KMS-11 (cell line): Measurements from ENCODE around the gene FAM83G.

Experiments used
- H2AFZ ChIP-seq: fragments of 200-600 bp; sonication (generic); 2 replicates; pipeline ENCODE4 v1.6.1; 2016; ENCODE audit warnings: antibody characterized with exemption, mixed run types, low read depth
- H3K27ac ChIP-seq: fragments of 200-600 bp; sonication (generic); 2 replicates; pipeline ENCODE4 v1.6.1; 2016; ENCODE audit warnings: mild to moderate bottlenecking, mixed run types
- H3K27me3 ChIP-seq: fragments of 200-600 bp; sonication (generic); 2 replicates; pipeline ENCODE4 v1.6.1; 2017; ENCODE audit warnings: mild to moderate bottlenecking, low read depth, mixed run types, moderate library complexity; ENCODE audit not compliant: insufficient read depth
- H3K36me3 ChIP-seq: fragments of 200-600 bp; sonication (generic); 2 replicates; pipeline ENCODE4 v1.6.1; 2017; ENCODE audit warnings: mild to moderate bottlenecking, mixed run types; ENCODE audit not compliant: insufficient read depth
- H3K4me1 ChIP-seq: fragments of 200-600 bp; sonication (generic); 2 replicates; pipeline ENCODE4 v1.6.1; 2016; ENCODE audit warnings: mild to moderate bottlenecking, low read depth, mixed run types; ENCODE audit not compliant: poor library complexity, severe bottlenecking
- H3K4me2 ChIP-seq: fragments of 200-600 bp; sonication (generic); 2 replicates; pipeline ENCODE4 v1.7.0; 2016; ENCODE audit warnings: mild to moderate bottlenecking, mixed run types
- H3K4me3 ChIP-seq: fragments of 200-600 bp; sonication (generic); IDR thresholded peaks from 2 replicates; pipeline ENCODE4 v1.6.1; 2017; ENCODE audit warnings: low read depth, low read length, mixed read lengths; ENCODE audit not compliant: insufficient read depth
- H3K79me2 ChIP-seq: fragments of 200-600 bp; sonication (generic); 2 replicates; pipeline ENCODE4 v1.6.1; 2016; ENCODE audit warnings: low read depth, mixed run types; ENCODE audit not compliant: insufficient read depth
- H3K9ac ChIP-seq: fragments of 200-600 bp; sonication (generic); 2 replicates; pipeline ENCODE4 v1.6.1; 2016; ENCODE audit warnings: mild to moderate bottlenecking, mixed run types
- H4K20me1 ChIP-seq: fragments of 200-600 bp; sonication (generic); 2 replicates; pipeline ENCODE4 v1.6.1; 2016; ENCODE audit warnings: mild to moderate bottlenecking, mixed run types; ENCODE audit not compliant: insufficient read depth
- CTCF ChIP-seq: fragments of 200-600 bp; sonication (generic); conservative IDR thresholded peaks from 2 replicates; pipeline ENCODE4 v1.6.1; 2017; ENCODE audit warnings: low read depth, mild to moderate bottlenecking, antibody characterized with exemption, low read length, moderate library complexity, mixed read lengths

FAM83G gene

GRCh38 chr17:19015428-19015827 lies 10.9 kb upstream of the FAM83G start:
- Histone ChIP-seq H3K9ac (no peak overlapping the region), H3K4me2 (no peak overlapping the region), H3K36me3 (no peaks in the 10 kb centered on the region), H3K4me1 (no peaks in the 10 kb centered on the region), H3K79me2 (no peaks in the 10 kb centered on the region), H3K4me3 (no peak overlapping the region), H3K27ac (no peak overlapping the region), H2AFZ (no peak overlapping the region), H3K27me3 (peaks cover 4% of the 10 kb centered on the region; the same call in 1 of the 2 replicates), H4K20me1 (no peaks in the 10 kb centered on the region)
- no peak for TF ChIP-seq CTCF

GRCh38 chr17:19014628-19015215 lies 10.2 kb upstream of the FAM83G start:
- Histone ChIP-seq H3K79me2 (no peaks in the 10 kb centered on the region), H3K9ac (no peak overlapping the region), H3K4me2 (no peak overlapping the region)

GRCh38 chr17:19013806-19014627 lies 9.5 kb upstream of the FAM83G start:
- no peak for TF ChIP-seq CTCF
- H3K9ac ChIP-seq = no peak overlapping the region

More at GRCh38 chr17:19014628-19015215, 10.2 kb upstream of the FAM83G start:
- Histone ChIP-seq H3K27me3 (peaks cover 4% of the 10 kb centered on the region; the same call in 1 of the 2 replicates), H3K4me1 (no peaks in the 10 kb centered on the region), H3K36me3 (no peaks in the 10 kb centered on the region), H3K4me3 (no peak overlapping the region), H2AFZ (no peak overlapping the region), H4K20me1 (no peaks in the 10 kb centered on the region), H3K27ac (no peak overlapping the region)
- no peak for TF ChIP-seq CTCF

GRCh38 chr17:19013226-19013625 lies 8.7 kb upstream of the FAM83G start:
- no peak overlapping the region for H3K4me2 ChIP-seq
- no peaks in the 10 kb centered on the region for H3K36me3 ChIP-seq
- H4K20me1 ChIP-seq = no peaks in the 10 kb centered on the region
- H2AFZ ChIP-seq = no peak overlapping the region
- no peak overlapping the region for H3K9ac ChIP-seq
- no peaks in the 10 kb centered on the region for H3K27me3 ChIP-seq
- no peaks in the 10 kb centered on the region for H3K4me1 ChIP-seq
- no peak overlapping the region for H3K27ac ChIP-seq
- no peak for TF ChIP-seq CTCF
- H3K79me2 ChIP-seq = no peaks in the 10 kb centered on the region
- no peak overlapping the region for H3K4me3 ChIP-seq

More at GRCh38 chr17:19013806-19014627, 9.5 kb upstream of the FAM83G start:
- Histone ChIP-seq H3K4me3 (no peak overlapping the region), H4K20me1 (no peaks in the 10 kb centered on the region), H3K27ac (no peak overlapping the region), H2AFZ (no peak overlapping the region), H3K79me2 (no peaks in the 10 kb centered on the region), H3K4me1 (no peaks in the 10 kb centered on the region), H3K4me2 (no peak overlapping the region), H3K27me3 (peaks cover 4% of the 10 kb centered on the region; the same call in 1 of the 2 replicates), H3K36me3 (no peaks in the 10 kb centered on the region)
